Panc1 (cell line): ENCODE results near the gene HELT. TPM values are rescaled to one million over a fixed set of nuclear protein-coding genes. Genes with fewer than 3 reads are reported as not detected.

Experiments used
- ATAC-seq: fragments of 200-7000 bp; cut with Tn5 transposase; 2 replicates; pipeline ENCODE4 v1.9.1; 2020; ENCODE audit warnings: mild to moderate bottlenecking, moderate library complexity
- BruUV-seq: library from RNA; stranded (reverse); fragments of 400-500 nt; replicated peaks from 2 replicates; lab custom pipeline; 2021; lab: Mats Ljungman, UMichigan
- CTCF ChIA-PET: fragments of 300-600 bp; sonication (Branson Sonifier 250); formaldehyde crosslinking; loops from one replicate; lab custom pipeline; 2022; ENCODE audit warnings: antibody characterized with exemption; lab: Charles Lee
- POLR2A ChIA-PET: fragments of 300-600 bp; sonication (Branson Sonifier 250); formaldehyde crosslinking; loops from one replicate; lab custom pipeline; 2022; ENCODE audit warnings: antibody characterized with exemption; lab: Charles Lee
- DNase-seq: peaks from one replicate; pipeline ENCODE4 v3.0.0-alpha.2; 2010; ENCODE audit warnings: low read depth, low spot score
- H3K27ac ChIP-seq: 2 replicates; pipeline ENCODE4 v1.5.1; 2011; ENCODE audit warnings: mild to moderate bottlenecking, low read length, inconsistent platforms
- H3K27me3 ChIP-seq: fragments of 200-500 bp; sonication (Bioruptor generic); 2 replicates; pipeline ENCODE4 v1.6.0; 2014; ENCODE audit warnings: low read length, inconsistent platforms; ENCODE audit not compliant: control insufficient read depth, insufficient read depth
- H3K36me3 ChIP-seq: fragments of 200-500 bp; sonication (Bioruptor generic); 2 replicates; pipeline ENCODE4 v1.5.1; 2014; ENCODE audit warnings: inconsistent platforms, mild to moderate bottlenecking, low read length, moderate library complexity; ENCODE audit not compliant: control insufficient read depth, insufficient read depth
- H3K4me1 ChIP-seq: 2 replicates; pipeline ENCODE4 v1.5.1; 2011; ENCODE audit warnings: inconsistent platforms, mild to moderate bottlenecking, low read length, moderate library complexity; ENCODE audit not compliant: control insufficient read depth, insufficient read depth
- H3K4me3 ChIP-seq, 2 experiments: 2 replicates each; pipeline ENCODE4 v1.5.1; 2011 to 2012; ENCODE audit warnings: low read depth in 2 of 2, low read length in 2 of 2, mild to moderate bottlenecking in 2 of 2, inconsistent platforms in 1 of 2, moderate library complexity in 1 of 2
- H3K9me3 ChIP-seq: fragments of 200-500 bp; sonication (Bioruptor generic); 2 replicates; pipeline ENCODE4 v1.5.1; 2014; ENCODE audit warnings: low read depth, mild to moderate bottlenecking, inconsistent platforms, low read length, moderate library complexity; ENCODE audit not compliant: control insufficient read depth, insufficient read depth
- POLR2AphosphoS5 ChIP-seq: IDR thresholded peaks from 2 replicates; pipeline ENCODE4 v1.6.1; 2012; ENCODE audit warnings: mild to moderate bottlenecking, low read depth, low read length, moderate library complexity
- SIN3A ChIP-seq: IDR thresholded peaks from 2 replicates; pipeline ENCODE4 v1.6.1; 2012; ENCODE audit warnings: low read depth, mild to moderate bottlenecking, low read length, moderate library complexity, borderline replicate concordance; ENCODE audit not compliant: insufficient read depth
- TCF7L2 ChIP-seq: IDR thresholded peaks from 2 replicates; pipeline ENCODE4 v1.6.1; 2011; ENCODE audit warnings: mild to moderate bottlenecking, low read depth, low read length, inconsistent platforms
- in situ Hi-C: cut with HindIII; loops from 2 replicates; pipeline ENCODE4 v1.10.0; 2016; ENCODE audit warnings: low sequenced_read_pairs, low pct_unique_long_range_greater_than_20kb
- intact Hi-C: fragments of 100-400 bp; cut with micrococcal nuclease; formaldehyde crosslinking; loops from one replicate; pipeline ENCODE4 v1.10.0; 2022; ENCODE audit not compliant: unreplicated experiment
- total RNA-seq: library from RNA; stranded (reverse); gene quantifications from one replicate; pipeline ENCODE4 v1.2.1, GENCODE V29; 2021; ENCODE audit not compliant: unreplicated experiment
- TF ChIP-seq, protein P1 (sequence below): fragments of 450-650 bp; IDR thresholded peaks from 2 replicates; pipeline ENCODE4 v1.5.1; 2017; ENCODE audit warnings: mild to moderate bottlenecking
- TF ChIP-seq, protein P2 (sequence below), 2 experiments: IDR thresholded peaks; 2 replicates each; pipeline ENCODE4 v1.6.1; 2011 to 2012; ENCODE audit warnings: low read depth in 2 of 2, control low read depth in 1 of 2, low read length in 1 of 2, mild to moderate bottlenecking in 1 of 2, moderate library complexity in 1 of 2; ENCODE audit not compliant: insufficient read depth in 1 of 2

The HELT gene
- total RNA-seq, 1 experiment from 2014 or later: not detected

DNA sequence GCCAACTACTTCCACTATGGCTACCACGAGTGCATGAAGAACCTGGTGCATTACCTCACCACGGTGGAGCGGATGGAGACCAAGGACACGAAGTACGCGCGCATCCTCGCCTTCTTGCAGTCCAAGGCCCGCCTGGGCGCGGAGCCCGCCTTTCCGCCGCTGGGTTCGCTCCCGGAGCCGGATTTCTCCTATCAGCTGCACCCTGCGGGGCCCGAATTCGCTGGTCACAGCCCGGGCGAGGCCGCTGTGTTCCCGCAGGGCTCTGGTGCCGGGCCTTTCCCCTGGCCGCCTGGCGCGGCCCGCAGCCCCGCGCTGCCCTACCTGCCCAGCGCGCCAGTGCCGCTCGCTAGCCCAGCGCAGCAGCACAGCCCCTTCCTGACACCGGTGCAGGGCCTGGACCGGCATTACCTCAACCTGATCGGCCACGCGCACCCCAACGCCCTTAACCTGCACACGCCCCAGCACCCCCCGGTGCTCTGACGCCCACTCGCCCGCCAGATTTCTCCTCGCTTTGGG is 2.1 kb downstream of the HELT start:
- no TSS peak for BruUV-seq
- POLR2A ChIA-PET: no interaction called here
- TF ChIP-seq, protein P1, sequence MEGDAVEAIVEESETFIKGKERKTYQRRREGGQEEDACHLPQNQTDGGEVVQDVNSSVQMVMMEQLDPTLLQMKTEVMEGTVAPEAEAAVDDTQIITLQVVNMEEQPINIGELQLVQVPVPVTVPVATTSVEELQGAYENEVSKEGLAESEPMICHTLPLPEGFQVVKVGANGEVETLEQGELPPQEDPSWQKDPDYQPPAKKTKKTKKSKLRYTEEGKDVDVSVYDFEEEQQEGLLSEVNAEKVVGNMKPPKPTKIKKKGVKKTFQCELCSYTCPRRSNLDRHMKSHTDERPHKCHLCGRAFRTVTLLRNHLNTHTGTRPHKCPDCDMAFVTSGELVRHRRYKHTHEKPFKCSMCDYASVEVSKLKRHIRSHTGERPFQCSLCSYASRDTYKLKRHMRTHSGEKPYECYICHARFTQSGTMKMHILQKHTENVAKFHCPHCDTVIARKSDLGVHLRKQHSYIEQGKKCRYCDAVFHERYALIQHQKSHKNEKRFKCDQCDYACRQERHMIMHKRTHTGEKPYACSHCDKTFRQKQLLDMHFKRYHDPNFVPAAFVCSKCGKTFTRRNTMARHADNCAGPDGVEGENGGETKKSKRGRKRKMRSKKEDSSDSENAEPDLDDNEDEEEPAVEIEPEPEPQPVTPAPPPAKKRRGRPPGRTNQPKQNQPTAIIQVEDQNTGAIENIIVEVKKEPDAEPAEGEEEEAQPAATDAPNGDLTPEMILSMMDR: no peak
- TF ChIP-seq, protein P2, sequence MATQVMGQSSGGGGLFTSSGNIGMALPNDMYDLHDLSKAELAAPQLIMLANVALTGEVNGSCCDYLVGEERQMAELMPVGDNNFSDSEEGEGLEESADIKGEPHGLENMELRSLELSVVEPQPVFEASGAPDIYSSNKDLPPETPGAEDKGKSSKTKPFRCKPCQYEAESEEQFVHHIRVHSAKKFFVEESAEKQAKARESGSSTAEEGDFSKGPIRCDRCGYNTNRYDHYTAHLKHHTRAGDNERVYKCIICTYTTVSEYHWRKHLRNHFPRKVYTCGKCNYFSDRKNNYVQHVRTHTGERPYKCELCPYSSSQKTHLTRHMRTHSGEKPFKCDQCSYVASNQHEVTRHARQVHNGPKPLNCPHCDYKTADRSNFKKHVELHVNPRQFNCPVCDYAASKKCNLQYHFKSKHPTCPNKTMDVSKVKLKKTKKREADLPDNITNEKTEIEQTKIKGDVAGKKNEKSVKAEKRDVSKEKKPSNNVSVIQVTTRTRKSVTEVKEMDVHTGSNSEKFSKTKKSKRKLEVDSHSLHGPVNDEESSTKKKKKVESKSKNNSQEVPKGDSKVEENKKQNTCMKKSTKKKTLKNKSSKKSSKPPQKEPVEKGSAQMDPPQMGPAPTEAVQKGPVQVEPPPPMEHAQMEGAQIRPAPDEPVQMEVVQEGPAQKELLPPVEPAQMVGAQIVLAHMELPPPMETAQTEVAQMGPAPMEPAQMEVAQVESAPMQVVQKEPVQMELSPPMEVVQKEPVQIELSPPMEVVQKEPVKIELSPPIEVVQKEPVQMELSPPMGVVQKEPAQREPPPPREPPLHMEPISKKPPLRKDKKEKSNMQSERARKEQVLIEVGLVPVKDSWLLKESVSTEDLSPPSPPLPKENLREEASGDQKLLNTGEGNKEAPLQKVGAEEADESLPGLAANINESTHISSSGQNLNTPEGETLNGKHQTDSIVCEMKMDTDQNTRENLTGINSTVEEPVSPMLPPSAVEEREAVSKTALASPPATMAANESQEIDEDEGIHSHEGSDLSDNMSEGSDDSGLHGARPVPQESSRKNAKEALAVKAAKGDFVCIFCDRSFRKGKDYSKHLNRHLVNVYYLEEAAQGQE (IDR thresholded peaks at IDR 0.05; ENCODE audit: insufficient read depth in 1 of 2, low read depth in 2 of 2, low read length in 1 of 2): no peak
- no peak for TF ChIP-seq TCF7L2
- no peak for TF ChIP-seq POLR2AphosphoS5
- no peak for TF ChIP-seq SIN3A

DNA sequence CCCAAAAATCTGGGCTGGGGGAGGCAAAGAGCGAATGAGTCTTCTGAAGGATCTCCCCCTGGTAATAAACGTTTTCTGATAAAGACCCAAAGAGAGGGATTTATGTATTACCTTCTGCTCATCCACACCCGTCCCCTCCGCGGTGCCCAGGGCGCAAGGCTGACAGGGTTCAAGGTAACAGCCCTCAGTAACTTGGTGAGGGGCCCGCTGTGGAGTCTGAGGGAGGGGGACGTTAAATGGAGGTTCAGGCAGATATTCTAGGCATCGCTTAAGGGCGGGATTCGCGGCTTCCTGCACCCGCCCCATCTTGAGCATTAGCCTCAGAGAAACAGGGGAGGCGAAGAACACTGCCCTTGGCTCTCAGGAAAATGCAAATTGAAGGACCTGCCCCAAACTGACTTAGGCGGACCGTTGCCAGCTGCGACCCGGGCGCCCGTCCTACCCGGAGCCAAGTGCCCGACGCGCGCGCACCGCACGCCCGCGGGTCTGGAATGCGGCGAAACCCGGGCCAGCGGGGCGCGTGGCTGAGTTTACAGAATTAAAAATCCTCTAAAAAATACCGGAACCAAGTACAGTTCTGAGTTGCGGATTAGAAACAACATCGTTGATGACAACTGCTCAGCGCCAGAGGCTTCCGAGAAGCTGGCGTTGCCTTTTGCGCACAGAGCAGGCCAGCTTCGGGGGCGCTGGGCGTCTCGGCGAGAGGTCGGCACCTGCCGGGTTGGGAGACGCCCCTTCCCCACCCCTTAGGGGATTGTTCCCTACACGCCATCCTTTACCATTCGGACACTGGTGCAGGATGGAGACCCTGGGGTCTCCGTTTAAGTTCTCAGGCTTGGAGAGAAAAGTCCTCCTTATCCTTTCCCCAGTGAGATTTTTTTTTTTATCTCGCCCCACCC is 2.8 kb downstream of the HELT start:
- CTCF ChIA-PET: no interaction called here
- POLR2A ChIA-PET: no interaction called here
- no peaks in the 10 kb centered on the region for H3K9me3 ChIP-seq
- intact Hi-C loops: no loop called here
- DNase-seq (no peak), ATAC-seq (no peak)
- in situ Hi-C loops: no loop called here
- H3K4me3 ChIP-seq: no peak overlapping the region
- no TSS peak for BruUV-seq
- peaks cover 12% of the 10 kb centered on the region for H3K27me3 ChIP-seq
- no peak overlapping the region for H3K27ac ChIP-seq
- no peaks in the 10 kb centered on the region; the same call in 1 of the 2 replicates for H3K4me1 ChIP-seq
- H3K36me3 ChIP-seq: no peaks in the 10 kb centered on the region
- TF ChIP-seq TCF7L2: no peak
- no peak for TF ChIP-seq SIN3A
- TF ChIP-seq POLR2AphosphoS5: no peak
- TF ChIP-seq, protein P1: no peak
- TF ChIP-seq, protein P2 (IDR thresholded peaks at IDR 0.05; ENCODE audit: insufficient read depth in 1 of 2, low read depth in 2 of 2, low read length in 1 of 2): no peak

More for the DNA sequence above, 2.1 kb downstream of the HELT start:
- H3K9me3 ChIP-seq: no peaks in the 10 kb centered on the region
- in situ Hi-C loops: no loop called here
- H3K4me1 ChIP-seq: no peaks in the 10 kb centered on the region; the same call in 1 of the 2 replicates
- CTCF ChIA-PET: no interaction called here
- H3K36me3 ChIP-seq: no peaks in the 10 kb centered on the region
- peak; percentile 64 for ATAC-seq
- H3K27ac ChIP-seq: no peak overlapping the region
- H3K4me3 ChIP-seq: peak overlapping the region; percentile 33 to 54
- intact Hi-C loops: no loop called here
- H3K27me3 ChIP-seq: peaks cover 12% of the 10 kb centered on the region
- no peak for DNase-seq
